ENCODE data around the gene RAPGEF4. TPM values are rescaled to one million over a fixed set of nuclear protein-coding genes. Genes with fewer than 3 reads are reported as not detected.
A peak's percentile ranks its signal among the peaks of the same experiment; 100 is the strongest.

RAPGEF4 gene
- total RNA-seq, 4 donors from 2014 or later: 1.4 to 5.5 (median 1.8) TPM

DNA sequence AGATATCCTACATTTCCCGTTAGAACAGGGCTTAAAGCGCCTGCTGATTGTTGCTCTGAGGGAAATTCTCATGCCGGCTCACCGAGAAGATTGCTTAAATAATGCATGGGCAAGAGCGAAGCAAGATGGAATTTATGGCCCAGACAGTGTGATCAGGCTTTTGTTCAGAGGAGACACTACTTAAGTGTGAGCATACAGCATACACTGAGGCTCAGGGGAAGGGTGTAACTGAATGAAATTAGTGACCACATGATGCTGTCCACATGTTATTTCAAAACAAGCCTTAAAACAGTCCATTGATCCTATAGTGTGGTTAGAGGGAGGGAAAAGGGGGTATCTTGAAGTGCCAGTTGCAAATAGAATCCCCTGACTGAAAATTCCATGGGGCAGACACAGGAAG, 125.5 kb downstream of the RAPGEF4 start:
- DNase-seq (no peak), ATAC-seq (no peak)
- peak overlapping the region in 1 of 4 donors; percentile 9 for H3K4me3 ChIP-seq
- no peaks in the 10 kb centered on the region for H3K27me3 ChIP-seq
- no peaks in the 10 kb centered on the region for H3K36me3 ChIP-seq
- in situ Hi-C loops (cut with MboI; ENCODE audit: low sequenced_read_pairs in 4 of 4): loop anchor here in 1 of 4 donors (10.0 kb wide), 1 partner anchor 74 kb away; no protein-coding TSS in a partner anchor
- TF ChIP-seq, protein P1, sequence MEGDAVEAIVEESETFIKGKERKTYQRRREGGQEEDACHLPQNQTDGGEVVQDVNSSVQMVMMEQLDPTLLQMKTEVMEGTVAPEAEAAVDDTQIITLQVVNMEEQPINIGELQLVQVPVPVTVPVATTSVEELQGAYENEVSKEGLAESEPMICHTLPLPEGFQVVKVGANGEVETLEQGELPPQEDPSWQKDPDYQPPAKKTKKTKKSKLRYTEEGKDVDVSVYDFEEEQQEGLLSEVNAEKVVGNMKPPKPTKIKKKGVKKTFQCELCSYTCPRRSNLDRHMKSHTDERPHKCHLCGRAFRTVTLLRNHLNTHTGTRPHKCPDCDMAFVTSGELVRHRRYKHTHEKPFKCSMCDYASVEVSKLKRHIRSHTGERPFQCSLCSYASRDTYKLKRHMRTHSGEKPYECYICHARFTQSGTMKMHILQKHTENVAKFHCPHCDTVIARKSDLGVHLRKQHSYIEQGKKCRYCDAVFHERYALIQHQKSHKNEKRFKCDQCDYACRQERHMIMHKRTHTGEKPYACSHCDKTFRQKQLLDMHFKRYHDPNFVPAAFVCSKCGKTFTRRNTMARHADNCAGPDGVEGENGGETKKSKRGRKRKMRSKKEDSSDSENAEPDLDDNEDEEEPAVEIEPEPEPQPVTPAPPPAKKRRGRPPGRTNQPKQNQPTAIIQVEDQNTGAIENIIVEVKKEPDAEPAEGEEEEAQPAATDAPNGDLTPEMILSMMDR (IDR thresholded peaks at IDR 0.05 in 4 of 5, conservative IDR thresholded peaks at IDR 0.05 in 1 of 5): no peak
- no peak for TF ChIP-seq POLR2A (IDR thresholded peaks at IDR 0.05)
- H3K27ac ChIP-seq: peak overlapping the region in 1 of 4 donors; percentile 24
- intact Hi-C loops (cut with DNase I; ENCODE audit: low total_unique reads): no loop called here
- H3K9me3 ChIP-seq: no peaks in the 10 kb centered on the region
- peaks cover 5 to 15% of the 10 kb centered on the region in 2 donors for H3K4me1 ChIP-seq

DNA sequence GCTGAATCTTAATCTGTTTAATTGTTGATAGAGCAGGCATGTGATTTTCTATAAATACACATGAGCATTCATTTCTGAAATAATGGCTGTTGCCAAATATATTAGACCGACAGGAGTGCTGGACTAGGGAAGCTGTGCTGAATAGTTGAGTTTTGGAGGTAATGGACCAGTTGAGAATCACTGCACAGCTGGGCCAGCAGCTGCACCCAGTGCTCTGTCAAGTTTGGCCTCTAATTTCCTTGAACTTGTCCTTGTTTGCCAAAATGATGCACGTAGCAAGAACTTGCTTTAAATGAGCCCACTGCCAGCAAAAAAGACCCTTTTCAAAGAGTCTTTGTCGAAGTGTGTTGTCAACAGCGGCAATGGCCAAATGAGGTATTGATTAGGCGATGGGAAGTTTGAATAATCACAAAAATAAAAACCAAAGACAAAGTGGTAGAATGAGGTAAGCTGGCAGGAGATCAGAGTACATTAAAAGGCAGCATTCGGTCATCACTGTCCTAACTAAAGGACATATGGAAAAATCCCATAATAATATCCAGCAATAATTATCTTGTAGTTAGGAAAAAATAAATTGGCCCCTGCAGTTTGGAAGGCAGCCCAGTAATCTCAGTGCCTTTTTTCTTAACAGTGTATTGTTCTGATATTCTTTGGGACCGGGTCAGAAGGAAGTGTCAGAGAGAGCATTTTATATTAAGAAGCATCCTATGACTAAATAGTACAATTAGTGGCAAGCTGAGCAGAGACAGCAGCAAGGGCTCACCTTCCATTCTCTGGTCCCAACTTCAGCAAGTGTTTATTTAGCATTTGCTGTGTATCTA, 126.2 kb downstream of the RAPGEF4 start:
- in situ Hi-C loops (cut with MboI; ENCODE audit: low sequenced_read_pairs in 4 of 4): loop anchor here in 1 of 4 donors (10.0 kb wide), 1 partner anchor 73 kb away; no protein-coding TSS in a partner anchor

DNA sequence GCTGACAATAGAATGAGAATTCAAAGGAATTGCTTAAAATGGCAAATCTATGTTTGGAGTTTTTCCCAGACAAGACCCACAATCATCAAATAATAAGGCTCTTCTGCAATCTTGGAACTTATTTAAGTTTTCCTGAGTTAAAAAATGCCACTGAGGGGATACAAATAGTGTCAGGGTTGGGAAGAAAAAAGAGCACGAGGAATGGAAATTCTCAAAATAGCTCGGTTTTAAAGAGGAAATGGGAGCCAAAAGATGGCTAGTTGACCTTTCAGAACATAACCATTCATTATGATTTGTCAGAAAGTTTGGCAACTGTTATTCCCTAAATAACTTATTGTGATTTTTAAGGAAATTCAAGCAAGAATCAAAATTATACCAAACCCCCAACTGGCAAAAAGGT, 127.7 kb downstream of the RAPGEF4 start:
- peaks cover 5 to 15% of the 10 kb centered on the region in 2 donors for H3K4me1 ChIP-seq
- TF ChIP-seq, protein P1 (IDR thresholded peaks at IDR 0.05 in 4 of 5, conservative IDR thresholded peaks at IDR 0.05 in 1 of 5): no peak
- TF ChIP-seq POLR2A (IDR thresholded peaks at IDR 0.05): no peak
- no peak for DNase-seq
- H3K4me3 ChIP-seq: no peak overlapping the region
- intact Hi-C loops (cut with DNase I; ENCODE audit: low total_unique reads): no loop called here
- H3K9me3 ChIP-seq: no peaks in the 10 kb centered on the region
- H3K36me3 ChIP-seq: no peaks in the 10 kb centered on the region
- peak overlapping the region in 1 of 4 donors; percentile 24 for H3K27ac ChIP-seq
- in situ Hi-C loops (cut with MboI; ENCODE audit: low sequenced_read_pairs in 4 of 4): loop anchor here in 1 of 4 donors (10.0 kb wide), 1 partner anchor 71 kb away; no protein-coding TSS in a partner anchor
- no peak for ATAC-seq
- H3K27me3 ChIP-seq: no peaks in the 10 kb centered on the region

More for the DNA sequence above, 126.2 kb downstream of the RAPGEF4 start:
- TF ChIP-seq, protein P1 (IDR thresholded peaks at IDR 0.05 in 4 of 5, conservative IDR thresholded peaks at IDR 0.05 in 1 of 5): no peak
- no peak for TF ChIP-seq POLR2A (IDR thresholded peaks at IDR 0.05)
- no peaks in the 10 kb centered on the region for H3K36me3 ChIP-seq
- H3K9me3 ChIP-seq: no peaks in the 10 kb centered on the region
- H3K27me3 ChIP-seq: no peaks in the 10 kb centered on the region
- H3K27ac ChIP-seq: peak overlapping the region in 3 of 4 donors; percentile 17 to 30 (median 24)
- ATAC-seq (peak in 1 of 2 donors; percentile 33), DNase-seq (no peak)
- peaks cover 5 to 15% of the 10 kb centered on the region in 2 donors for H3K4me1 ChIP-seq
- intact Hi-C loops (cut with DNase I; ENCODE audit: low total_unique reads): no loop called here
- H3K4me3 ChIP-seq: no peak overlapping the region

DNA sequence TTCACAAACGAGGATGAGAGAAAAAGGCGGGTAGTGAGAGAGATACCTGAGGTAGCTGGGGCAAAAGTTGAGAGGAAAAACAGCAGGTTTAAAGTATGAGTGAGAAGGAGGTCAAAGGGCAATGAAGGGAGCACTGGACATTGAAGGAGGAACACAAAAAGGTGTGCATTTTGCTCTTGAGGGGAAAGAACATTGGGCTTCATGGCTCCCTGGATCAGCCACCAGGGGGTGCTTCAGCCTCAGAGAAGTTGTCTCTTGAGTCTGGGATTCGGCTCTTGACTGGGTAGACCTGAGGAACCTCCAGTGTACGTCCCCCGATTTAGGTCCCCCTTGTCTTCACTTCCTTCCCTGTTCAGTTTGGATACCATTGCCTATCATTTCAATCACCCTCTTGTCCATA, 128.5 kb downstream of the RAPGEF4 start:
- ATAC-seq (peak in 1 of 2 donors; percentile 75), DNase-seq (peak in 1 of 2 donors; percentile 33)
- Histone ChIP-seq H3K9me3 (no peaks in the 10 kb centered on the region), H3K27me3 (no peaks in the 10 kb centered on the region), H3K4me3 (no peak overlapping the region), H3K27ac (no peak overlapping the region), H3K4me1 (peaks cover 5 to 15% of the 10 kb centered on the region in 2 donors), H3K36me3 (no peaks in the 10 kb centered on the region)
- in situ Hi-C loops (cut with MboI; ENCODE audit: low sequenced_read_pairs in 4 of 4): loop anchor here in 1 of 4 donors (10.0 kb wide), 1 partner anchor 71 kb away; no protein-coding TSS in a partner anchor
- intact Hi-C loops (cut with DNase I; ENCODE audit: low total_unique reads): loop anchor here (1.0 kb wide), 1 partner anchor 67 kb away; no protein-coding TSS in a partner anchor
- no peak for TF ChIP-seq POLR2A (IDR thresholded peaks at IDR 0.05)
- TF ChIP-seq, protein P1 (IDR thresholded peaks at IDR 0.05 in 4 of 5, conservative IDR thresholded peaks at IDR 0.05 in 1 of 5): peak; percentile 37 to 67 (median 64)
